Kidney tubule cell (primary cell): ENCODE results near the gene CEACAM19.
"Not testable (repeated sequence)": the region's sequence is repeated elsewhere in the genome, so short reads cannot be mapped to it uniquely, and the experiment has no call there.

Experiments
- DNase-seq: peaks from one replicate; pipeline ENCODE4 v3.0.0-alpha.2; 2018; ENCODE audit warnings: low spot score

CEACAM19 gene

GRCh38 chr19:44645407-44646048 is 25.8 kb upstream of the CEACAM19 start:
- DNase-seq = peak; percentile 38

DNA sequence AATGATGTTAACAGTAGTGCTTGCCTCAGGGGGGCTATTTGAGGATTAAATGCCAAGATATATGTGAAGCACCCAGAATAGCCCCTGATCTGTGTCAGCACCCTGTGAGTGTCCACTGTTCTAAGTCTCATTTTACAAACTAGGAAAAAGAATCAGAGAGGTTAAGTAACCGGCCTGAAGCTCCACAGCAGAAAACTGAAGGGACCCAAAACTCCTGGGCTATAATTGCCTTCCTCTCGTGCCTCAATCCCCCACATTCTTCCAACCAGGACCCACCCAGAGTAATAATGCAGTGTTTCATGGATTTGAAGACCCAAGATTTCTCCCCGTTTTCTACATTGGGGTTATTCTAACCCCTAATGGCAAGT is 25.2 kb upstream of the CEACAM19 start:
- DNase-seq = no peak

- DNase-seq = no peak
Observed at GRCh38 chr19:44647144-44647543, 24.1 kb upstream of the CEACAM19 start.

GRCh38 chr19:44648631-44649251 is 22.5 kb upstream of the CEACAM19 start:
- DNase-seq = peak; percentile 96

DNA sequence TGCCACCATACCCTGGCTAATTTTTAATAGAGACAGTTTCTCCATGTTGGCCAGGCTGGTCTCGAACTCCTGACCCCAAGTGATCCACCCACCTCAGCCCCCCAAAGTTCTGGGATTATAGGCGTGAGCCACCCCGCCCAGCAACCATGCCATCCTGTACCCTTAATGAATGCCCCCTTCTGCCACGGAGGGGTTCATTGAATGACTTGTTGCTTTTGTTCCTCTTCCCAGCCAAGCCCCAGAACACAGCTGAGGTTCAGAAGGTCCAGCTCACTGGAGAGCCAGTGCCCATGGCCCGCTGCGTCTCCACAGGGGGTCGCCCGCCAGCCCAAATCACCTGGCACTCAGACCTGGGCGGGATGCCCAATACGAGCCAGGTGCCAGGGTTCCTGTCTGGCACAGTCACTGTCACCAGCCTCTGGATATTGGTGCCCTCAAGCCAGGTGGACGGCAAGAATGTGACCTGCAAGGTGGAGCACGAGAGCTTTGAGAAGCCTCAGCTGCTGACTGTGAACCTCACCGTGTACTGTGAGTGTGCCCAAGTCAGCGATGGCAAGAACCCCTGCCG is 21.6 kb upstream of the CEACAM19 start:
- DNase-seq = no peak

- no peak for DNase-seq
Observed at GRCh38 chr19:44653343-44653742, 17.9 kb upstream of the CEACAM19 start.

- peak; percentile 69 for DNase-seq
Observed at GRCh38 chr19:44653977-44654774, 17.1 kb upstream of the CEACAM19 start.

DNA sequence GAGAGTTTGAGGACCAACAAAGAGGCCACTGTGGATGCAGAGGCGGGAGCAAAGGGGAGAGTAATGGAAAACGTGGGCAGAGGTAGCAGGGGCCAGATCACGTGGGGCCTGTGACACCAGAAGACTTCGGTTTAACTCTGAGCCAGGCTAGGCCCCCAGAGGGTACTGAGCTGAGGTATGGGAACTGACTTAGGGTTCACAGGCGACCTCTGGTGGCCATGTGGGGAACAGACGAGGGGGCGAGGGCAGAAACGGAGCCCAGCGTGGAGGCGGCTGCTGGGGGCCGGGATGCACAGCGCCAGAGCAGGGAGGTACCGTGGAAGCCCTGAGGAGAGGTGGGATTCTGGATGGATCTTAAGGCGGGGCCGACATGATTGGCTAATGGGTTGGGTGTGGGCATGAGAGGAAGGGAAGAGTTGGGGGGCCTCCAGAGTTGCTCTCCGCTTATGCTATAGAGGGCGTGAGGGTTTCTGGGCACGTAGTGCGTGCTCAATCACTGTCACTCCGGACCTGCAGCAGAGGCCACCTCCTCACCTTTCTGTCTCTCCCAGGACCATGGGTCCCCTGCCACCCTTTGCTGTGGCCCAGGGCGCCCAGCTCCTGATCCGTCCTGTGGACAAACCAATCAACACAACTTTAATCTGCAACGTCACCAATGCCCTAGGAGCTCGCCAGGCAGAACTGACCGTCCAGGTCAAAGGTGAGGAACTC is 13.9 kb upstream of the CEACAM19 start:
- peak; percentile 63 for DNase-seq

DNA sequence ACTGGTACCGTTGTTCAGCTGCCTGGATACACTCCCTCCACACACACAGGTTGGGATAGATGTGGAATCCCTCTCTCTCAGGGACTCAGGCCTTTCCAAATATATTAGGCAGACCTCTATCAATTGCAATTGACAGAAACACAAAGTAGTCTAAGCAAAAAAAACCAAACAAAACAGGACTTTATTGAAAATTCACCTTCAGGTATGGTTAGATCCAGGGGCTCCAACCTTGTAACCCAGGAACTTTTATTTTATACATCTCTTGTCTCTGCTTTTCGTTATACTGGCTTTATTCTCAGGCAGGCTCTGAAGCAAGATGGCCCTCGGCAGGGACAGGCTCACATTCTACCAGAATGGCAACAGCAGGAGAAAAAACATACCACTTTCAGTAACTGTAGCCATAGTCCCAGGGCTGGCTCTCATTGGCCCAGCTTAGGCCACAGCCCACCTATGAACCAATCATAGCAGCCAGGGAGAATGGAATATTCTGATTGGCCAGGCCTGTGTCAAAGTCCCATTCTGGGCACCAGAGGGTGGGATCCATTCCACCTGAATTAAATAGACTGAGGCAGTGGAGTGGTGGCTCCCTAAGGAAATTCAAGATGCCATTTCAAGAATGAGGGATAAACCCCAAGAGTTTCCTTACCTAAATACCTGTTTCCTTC is 13.1 kb upstream of the CEACAM19 start:
- no peak for DNase-seq

DNA sequence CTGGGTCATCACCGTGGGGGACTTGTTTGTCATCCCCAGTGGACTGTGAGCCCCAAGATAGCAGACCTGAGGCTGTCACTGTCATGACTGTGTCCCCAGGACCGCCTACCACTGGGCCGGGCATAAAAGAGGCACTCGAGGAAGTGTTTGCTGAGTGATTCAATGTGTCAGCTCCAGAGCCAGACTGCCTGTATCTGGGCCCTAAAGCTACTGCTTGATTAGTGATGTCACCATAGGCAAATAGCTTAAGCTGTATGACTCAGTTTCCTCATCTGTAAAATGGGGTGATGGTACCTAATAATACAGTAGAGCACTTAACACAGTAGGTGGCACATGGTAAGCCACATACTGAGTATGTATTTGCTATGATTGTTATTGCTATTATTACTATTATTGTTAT is 11.2 kb upstream of the CEACAM19 start:
- DNase-seq = peak; percentile 58

GRCh38 chr19:44661205-44661604 is 10.1 kb upstream of the CEACAM19 start:
- DNase-seq = no peak

GRCh38 chr19:44661904-44662303 is 9.4 kb upstream of the CEACAM19 start:
- no peak for DNase-seq

DNA sequence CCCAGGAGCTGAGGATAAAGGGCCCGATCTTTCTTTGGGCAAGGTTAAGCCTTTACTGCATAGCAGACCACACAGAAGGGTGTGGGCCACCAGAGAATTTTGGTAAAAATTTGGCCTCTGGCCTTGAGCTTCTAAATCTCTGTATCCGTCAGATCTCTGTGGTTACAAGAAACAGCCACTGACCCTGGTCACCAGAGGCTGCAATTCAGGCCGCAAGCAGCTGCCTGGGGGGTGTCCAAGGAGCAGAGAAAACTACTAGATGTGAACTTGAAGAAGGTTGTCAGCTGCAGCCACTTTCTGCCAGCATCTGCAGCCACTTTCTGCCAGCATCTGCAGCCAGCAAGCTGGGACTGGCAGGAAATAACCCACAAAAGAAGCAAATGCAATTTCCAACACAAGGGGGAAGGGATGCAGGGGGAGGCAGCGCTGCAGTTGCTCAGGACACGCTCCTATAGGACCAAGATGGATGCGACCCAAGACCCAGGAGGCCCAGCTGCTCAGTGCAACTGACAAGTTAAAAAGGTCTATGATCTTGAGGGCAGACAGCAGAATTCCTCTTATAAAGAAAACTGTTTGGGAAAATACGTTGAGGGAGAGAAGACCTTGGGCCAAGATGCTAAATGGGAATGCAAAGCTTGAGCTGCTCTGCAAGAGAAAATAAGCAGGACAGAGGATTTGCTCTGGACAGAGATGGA is 8.4 kb upstream of the CEACAM19 start:
- no peak for DNase-seq

GRCh38 chr19:44663996-44664395 is 7.3 kb upstream of the CEACAM19 start:
- DNase-seq = no peak

DNA sequence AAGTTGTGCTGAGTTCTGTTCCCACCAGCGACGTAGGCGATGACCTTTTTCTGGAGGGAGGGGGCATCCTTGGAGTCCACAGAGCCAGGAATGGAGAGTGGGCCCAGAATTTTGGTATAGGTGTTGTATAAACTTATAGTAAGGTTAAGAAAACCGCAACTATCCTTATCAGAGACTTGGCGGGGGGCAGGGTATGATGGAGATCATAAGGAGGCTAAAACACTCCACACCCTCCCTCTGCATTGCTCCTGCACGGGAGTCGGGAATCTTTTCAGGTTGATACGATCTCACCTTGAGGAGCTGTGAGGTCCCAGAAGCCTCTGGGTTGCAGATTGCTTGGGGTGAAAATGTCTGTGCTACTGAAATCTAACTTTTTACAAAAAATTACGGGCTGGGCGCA is 6.3 kb upstream of the CEACAM19 start:
- no peak for DNase-seq

GRCh38 chr19:44666852-44667556 is 4.3 kb upstream of the CEACAM19 start:
- DNase-seq = no peak

GRCh38 chr19:44668985-44669764 is 2.1 kb upstream of the CEACAM19 start:
- DNase-seq = no peak

DNA sequence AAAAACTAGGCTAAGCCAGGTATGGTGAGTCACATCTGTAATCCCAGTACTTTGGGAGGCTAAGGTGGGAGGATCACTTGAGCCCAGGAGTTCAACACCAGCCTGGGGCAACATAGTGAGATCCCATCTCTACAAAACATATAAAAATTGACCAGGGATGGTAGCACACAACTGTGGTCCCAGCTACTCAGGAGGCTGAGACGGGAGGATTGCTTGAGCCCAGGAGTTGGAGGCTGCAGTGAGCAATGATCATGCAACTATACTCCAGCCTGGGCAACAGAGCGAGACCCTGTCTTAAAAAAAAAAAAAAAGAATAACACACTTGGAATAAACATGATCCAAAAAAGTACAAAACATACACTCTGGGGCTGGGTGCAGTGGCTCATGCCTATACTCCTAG is 1.3 kb upstream of the CEACAM19 start:
- not testable (repeated sequence) for DNase-seq

GRCh38 chr19:44672226-44672625 is 944 bp downstream of the CEACAM19 start:
- DNase-seq = no peak

- no peak for DNase-seq
Observed at GRCh38 chr19:44673510-44673909, 2.2 kb downstream of the CEACAM19 start.
